NCI-H748 (cell line): ENCODE data around the gene ZNF593.
A peak's percentile ranks its signal among the peaks of the same experiment; 100 is the strongest.

ENCODE experiments used
- DNase-seq: peaks from one replicate; lab custom pipeline; 2025; ENCODE audit not compliant: unreplicated experiment; lab: John Stamatoyannopoulos, UW

The ZNF593 gene

GRCh38 chr1:26145960-26146294, 23.8 kb upstream of the ZNF593 start:
- no peak for DNase-seq

GRCh38 chr1:26148887-26149286, 20.8 kb upstream of the ZNF593 start:
- DNase-seq, result no peak

- DNase-seq, result no peak
Observed at GRCh38 chr1:26153966-26154532, 15.7 kb upstream of the ZNF593 start.

GRCh38 chr1:26154750-26155149, 15.0 kb upstream of the ZNF593 start:
- DNase-seq, result no peak

- DNase-seq, result no peak
Observed at GRCh38 chr1:26155370-26156284, 14.1 kb upstream of the ZNF593 start.

GRCh38 chr1:26156285-26157038, 13.2 kb upstream of the ZNF593 start:
- no peak for DNase-seq

GRCh38 chr1:26158271-26158907, 11.3 kb upstream of the ZNF593 start:
- DNase-seq, result no peak

- DNase-seq, result no peak
Observed at GRCh38 chr1:26158908-26159742, 10.6 kb upstream of the ZNF593 start, which contains the start of gene FAM110D. TSS of gene FAM110D (plus strand) at chr1:26159079. CDS start at chr1:26161292, 2,213 bp downstream.

- no peak for DNase-seq
Observed at GRCh38 chr1:26159743-26160039, 10.0 kb upstream of the ZNF593 start.

GRCh38 chr1:26160527-26161414, 8.9 kb upstream of the ZNF593 start:
- no peak for DNase-seq

- DNase-seq, result peak; percentile 60
Observed at GRCh38 chr1:26161415-26162219, 8.1 kb upstream of the ZNF593 start.

- DNase-seq, result no peak
Observed at GRCh38 chr1:26162220-26162709, 7.4 kb upstream of the ZNF593 start.

- no peak for DNase-seq
Observed at GRCh38 chr1:26163684-26164035, 6.0 kb upstream of the ZNF593 start.

GRCh38 chr1:26164036-26164860, 5.5 kb upstream of the ZNF593 start:
- peak; percentile 25 for DNase-seq

GRCh38 chr1:26164861-26165842, 4.6 kb upstream of the ZNF593 start:
- no peak for DNase-seq

- no peak for DNase-seq
Observed at GRCh38 chr1:26166719-26167281, 2.9 kb upstream of the ZNF593 start.
